Measurements from ENCODE around the gene JAKMIP3.

JAKMIP3 gene

DNA sequence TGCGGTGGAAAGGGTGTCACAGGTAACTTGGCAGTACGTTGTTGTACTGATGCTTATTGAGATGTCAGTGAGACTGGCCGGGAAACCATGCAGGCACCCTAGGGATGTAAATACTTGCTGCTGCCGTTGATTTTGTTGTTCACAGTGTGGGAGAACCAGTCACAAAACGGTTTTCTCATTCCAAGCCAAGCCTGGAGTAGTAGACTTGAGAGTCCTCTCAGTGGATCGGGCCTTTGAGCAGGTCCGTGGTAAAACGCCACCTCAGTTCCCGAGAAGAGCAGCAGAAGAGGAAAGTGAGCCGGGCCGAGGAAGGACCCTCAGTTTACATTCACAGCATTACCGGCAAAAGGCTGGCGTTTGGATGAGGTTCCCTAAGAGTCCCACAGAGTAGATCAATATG is 1.1 kb downstream of the JAKMIP3 start:
- no peak for TF ChIP-seq SIN3A (IDR thresholded peaks at IDR 0.05; ENCODE audit: borderline replicate concordance, insufficient read depth, low read length)
- TF ChIP-seq, protein P1, sequence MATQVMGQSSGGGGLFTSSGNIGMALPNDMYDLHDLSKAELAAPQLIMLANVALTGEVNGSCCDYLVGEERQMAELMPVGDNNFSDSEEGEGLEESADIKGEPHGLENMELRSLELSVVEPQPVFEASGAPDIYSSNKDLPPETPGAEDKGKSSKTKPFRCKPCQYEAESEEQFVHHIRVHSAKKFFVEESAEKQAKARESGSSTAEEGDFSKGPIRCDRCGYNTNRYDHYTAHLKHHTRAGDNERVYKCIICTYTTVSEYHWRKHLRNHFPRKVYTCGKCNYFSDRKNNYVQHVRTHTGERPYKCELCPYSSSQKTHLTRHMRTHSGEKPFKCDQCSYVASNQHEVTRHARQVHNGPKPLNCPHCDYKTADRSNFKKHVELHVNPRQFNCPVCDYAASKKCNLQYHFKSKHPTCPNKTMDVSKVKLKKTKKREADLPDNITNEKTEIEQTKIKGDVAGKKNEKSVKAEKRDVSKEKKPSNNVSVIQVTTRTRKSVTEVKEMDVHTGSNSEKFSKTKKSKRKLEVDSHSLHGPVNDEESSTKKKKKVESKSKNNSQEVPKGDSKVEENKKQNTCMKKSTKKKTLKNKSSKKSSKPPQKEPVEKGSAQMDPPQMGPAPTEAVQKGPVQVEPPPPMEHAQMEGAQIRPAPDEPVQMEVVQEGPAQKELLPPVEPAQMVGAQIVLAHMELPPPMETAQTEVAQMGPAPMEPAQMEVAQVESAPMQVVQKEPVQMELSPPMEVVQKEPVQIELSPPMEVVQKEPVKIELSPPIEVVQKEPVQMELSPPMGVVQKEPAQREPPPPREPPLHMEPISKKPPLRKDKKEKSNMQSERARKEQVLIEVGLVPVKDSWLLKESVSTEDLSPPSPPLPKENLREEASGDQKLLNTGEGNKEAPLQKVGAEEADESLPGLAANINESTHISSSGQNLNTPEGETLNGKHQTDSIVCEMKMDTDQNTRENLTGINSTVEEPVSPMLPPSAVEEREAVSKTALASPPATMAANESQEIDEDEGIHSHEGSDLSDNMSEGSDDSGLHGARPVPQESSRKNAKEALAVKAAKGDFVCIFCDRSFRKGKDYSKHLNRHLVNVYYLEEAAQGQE (IDR thresholded peaks at IDR 0.05; ENCODE audit: insufficient read depth in 1 of 2, low read depth in 2 of 2, low read length in 2 of 2) = no peak
- no peak for TF ChIP-seq FOXP2 (optimal IDR thresholded peaks at IDR 0.05; ENCODE audit: borderline replicate concordance, extremely low read depth, extremely low read length, insufficient read depth)
- TF ChIP-seq POLR2AphosphoS5 (IDR thresholded peaks at IDR 0.05; ENCODE audit: low read depth, low read length) = no peak
- no peak for TF ChIP-seq TAF1 (IDR thresholded peaks at IDR 0.05; ENCODE audit: borderline replicate concordance, insufficient read depth, low read length)

DNA sequence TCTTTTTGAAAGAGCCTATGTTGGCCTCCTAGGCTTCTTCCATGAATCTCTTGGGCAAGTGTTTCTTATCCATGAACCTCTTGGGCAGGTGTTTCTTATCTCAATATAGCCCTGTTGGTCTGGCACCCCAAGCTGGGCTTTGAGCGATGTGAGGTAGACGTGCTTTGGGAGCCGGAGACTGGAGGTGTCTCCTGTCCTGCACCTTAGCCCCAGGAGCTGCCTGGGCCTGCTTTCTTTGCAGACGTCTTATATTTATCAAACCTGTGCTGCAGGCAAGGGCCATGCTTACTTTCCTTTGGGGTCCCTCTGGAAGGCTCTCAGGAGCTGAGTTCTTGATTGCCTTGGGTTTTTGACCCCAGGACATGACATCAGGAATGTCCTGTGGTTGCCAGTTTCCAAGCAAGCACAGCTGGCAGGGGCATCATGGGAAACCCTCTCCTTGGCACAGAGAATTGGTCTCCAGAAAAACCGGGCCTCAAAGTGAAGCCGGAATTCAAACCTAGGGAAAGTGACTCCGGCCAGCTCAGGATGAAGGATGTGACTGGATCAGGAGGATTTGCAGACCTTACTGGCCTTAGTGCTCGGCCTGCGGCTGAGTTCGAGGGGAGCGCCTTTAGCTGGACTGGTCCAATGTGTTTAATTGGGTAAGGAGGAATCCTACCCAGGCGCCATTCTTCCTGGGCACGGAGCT is 2.8 kb downstream of the JAKMIP3 start:
- TF ChIP-seq POLR2AphosphoS5 (IDR thresholded peaks at IDR 0.05; ENCODE audit: low read depth, low read length) = no peak
- no peak for TF ChIP-seq TAF1 (IDR thresholded peaks at IDR 0.05; ENCODE audit: borderline replicate concordance, insufficient read depth, low read length)
- TF ChIP-seq, protein P1 (IDR thresholded peaks at IDR 0.05; ENCODE audit: insufficient read depth in 1 of 2, low read depth in 2 of 2, low read length in 2 of 2) = no peak
- no peak for TF ChIP-seq FOXP2 (optimal IDR thresholded peaks at IDR 0.05; ENCODE audit: borderline replicate concordance, extremely low read depth, extremely low read length, insufficient read depth)
- no peak for TF ChIP-seq SIN3A (IDR thresholded peaks at IDR 0.05; ENCODE audit: borderline replicate concordance, insufficient read depth, low read length)

DNA sequence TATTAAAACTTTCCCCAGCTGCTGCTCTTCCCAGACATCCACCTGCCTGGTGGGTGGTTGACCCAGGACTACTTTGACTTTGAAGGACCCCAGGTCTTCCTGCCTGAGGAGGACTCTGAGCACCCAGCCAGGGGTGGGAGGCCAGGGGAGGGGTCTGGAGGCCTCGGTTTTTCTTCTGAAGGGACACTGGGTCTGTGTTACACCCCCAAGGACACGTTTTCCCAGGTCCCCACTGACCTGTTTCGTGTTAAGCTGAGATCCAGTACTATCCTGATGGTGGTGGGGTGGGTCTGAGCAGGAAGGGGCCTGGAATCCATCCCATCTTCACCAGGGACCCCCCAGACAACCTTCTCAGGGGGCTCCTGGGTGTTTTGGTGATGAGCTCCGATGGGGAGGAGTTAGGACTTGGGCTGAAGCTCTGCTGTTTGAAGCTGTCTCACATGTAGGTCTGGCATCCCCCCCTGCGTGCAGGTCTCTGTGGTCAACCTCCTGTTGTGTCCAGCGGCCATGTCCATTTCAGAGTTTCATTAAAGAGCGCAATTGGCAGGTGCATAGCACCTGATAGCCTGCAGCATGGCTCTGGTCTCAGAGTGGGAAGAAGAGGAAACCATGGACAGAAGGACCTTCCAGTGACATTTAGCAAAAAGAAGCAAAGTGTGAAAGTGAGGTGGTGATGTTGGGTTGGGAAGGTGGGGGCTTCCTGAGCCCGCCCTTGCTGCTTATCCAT is 3.5 kb downstream of the JAKMIP3 start:
- no peak for TF ChIP-seq SIN3A (IDR thresholded peaks at IDR 0.05; ENCODE audit: borderline replicate concordance, insufficient read depth, low read length)
- TF ChIP-seq, protein P1 (IDR thresholded peaks at IDR 0.05; ENCODE audit: insufficient read depth in 1 of 2, low read depth in 2 of 2, low read length in 2 of 2) = no peak
- no peak for TF ChIP-seq POLR2AphosphoS5 (IDR thresholded peaks at IDR 0.05; ENCODE audit: low read depth, low read length)
- TF ChIP-seq FOXP2 (optimal IDR thresholded peaks at IDR 0.05; ENCODE audit: borderline replicate concordance, extremely low read depth, extremely low read length, insufficient read depth) = no peak
- no peak for TF ChIP-seq TAF1 (IDR thresholded peaks at IDR 0.05; ENCODE audit: borderline replicate concordance, insufficient read depth, low read length)

DNA sequence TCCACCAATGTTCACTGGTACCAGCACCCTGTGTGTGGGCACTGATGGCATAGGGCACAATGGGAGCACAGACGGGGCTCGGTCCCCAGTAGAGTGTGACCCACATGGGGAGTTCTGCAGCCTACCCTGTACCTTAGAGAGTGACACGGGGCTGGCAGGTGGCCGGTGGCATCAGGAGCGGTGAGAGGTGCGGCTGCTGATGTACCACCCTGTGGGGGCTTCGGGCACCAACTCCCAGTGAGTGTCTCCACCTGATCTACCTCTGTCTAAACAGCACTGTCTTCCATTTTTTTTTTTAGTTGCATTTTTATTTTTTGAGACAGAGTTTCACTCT is 4.1 kb downstream of the JAKMIP3 start:
- no peak for TF ChIP-seq FOXP2 (optimal IDR thresholded peaks at IDR 0.05; ENCODE audit: borderline replicate concordance, extremely low read depth, extremely low read length, insufficient read depth)
- TF ChIP-seq POLR2AphosphoS5 (IDR thresholded peaks at IDR 0.05; ENCODE audit: low read depth, low read length) = no peak
- TF ChIP-seq, protein P1 (IDR thresholded peaks at IDR 0.05; ENCODE audit: insufficient read depth in 1 of 2, low read depth in 2 of 2, low read length in 2 of 2) = no peak
